ENCODE data around the gene GREB1.

The GREB1 gene

DNA sequence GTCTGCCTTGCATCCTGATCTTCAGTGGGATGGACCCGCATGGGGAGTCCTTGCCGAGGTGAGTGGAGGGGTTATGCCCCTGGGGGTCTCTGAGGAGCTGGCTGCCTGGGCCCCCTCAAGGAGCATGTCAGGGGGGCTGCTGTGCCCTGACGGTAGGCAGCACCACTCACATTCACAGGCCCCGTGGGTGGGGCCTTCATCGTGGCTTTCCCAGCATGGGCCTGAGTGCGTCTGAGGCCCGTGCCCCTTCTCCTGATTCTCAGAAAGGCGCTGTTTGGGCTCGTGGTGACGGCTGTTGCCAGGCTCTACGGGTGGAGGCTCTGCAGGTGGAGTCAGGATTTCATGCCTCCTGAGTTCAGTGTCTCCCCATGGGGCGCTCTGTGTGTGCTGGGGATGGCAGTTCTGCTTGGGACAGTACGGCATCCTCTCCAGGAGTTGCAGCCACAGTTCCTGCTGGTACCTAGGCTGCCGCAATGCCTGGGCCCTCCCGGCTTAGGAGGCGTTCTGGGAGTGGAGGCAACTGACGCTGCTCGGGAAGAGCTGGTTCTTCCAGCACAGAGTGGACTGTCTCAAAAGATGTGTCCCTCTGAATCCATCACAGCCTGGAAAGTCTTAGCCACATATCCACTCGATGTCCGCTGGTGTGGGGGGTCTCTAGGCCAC, 78.8 kb downstream of the GREB1 start:
- no peak for DNase-seq (ENCODE audit: low spot score)

DNA sequence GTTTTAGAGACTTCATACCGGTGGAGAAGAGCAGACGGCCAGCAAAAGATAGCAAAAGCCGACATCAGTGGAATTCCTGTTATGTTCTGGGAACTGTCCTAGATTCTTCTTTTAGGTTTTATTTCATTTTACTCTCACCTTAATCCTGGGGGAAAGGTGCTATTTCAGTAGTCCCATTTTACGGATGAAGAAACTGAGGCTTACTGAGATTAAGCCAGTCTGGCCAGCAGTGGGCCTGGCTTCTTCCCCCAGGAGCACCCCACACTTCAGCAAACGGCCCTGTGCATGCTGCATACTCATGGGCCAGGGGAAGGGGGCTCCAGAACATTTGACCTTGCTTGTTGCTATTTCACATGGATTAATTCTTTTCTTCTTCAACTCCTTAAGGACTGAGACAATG, 79.5 kb downstream of the GREB1 start:
- DNase-seq (ENCODE audit: low spot score): no peak

DNA sequence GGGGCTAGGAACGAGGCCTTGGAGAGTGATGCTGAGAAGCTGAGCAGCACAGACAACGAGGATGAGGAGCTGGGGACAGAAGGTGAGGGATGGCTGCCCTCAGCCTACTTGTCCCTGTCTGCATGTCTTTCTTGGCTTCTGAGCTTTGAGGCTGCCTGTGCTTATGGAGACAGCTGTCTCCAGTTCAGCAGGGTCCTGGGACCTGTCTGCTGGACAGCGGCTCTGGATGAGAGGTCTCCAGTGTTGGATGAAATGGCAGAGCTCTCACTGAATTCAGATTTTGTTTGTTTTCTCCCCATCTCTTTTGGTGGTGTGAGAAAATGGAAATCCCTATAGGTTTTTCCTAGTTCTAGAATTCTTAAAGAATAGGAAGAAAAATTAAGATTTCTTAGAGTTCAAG, 81.4 kb downstream of the GREB1 start:
- no peak for DNase-seq (ENCODE audit: low spot score)

DNA sequence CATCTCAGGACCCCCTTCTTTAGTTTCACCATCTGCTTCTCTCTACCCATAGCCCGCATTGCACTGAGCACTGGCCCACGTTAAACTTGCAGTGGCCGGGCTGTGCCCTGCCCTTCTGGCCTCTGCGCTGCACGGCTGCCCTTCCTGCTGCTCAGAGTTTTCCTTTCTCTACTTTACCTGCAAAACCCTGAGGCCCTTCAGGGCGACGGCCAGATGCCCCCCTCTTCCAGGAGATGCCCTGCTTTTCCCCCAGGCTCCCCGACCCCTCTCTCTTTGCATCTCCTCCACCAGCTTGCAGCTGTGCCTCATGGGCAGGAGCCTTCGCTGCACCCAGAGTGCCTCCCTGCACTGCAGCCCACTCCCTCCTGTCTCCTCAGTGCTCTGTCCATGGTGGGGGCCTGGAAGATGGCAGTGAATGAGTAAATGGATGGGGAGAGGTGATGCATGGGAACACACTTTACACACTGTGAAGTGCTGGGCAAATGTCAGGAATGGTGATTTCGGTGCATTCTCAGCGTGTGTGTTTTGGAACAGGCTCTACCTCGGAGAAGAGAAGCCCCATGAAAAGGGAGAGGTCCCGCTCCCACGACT, 82.3 kb downstream of the GREB1 start:
- DNase-seq (ENCODE audit: low spot score): no peak

DNA sequence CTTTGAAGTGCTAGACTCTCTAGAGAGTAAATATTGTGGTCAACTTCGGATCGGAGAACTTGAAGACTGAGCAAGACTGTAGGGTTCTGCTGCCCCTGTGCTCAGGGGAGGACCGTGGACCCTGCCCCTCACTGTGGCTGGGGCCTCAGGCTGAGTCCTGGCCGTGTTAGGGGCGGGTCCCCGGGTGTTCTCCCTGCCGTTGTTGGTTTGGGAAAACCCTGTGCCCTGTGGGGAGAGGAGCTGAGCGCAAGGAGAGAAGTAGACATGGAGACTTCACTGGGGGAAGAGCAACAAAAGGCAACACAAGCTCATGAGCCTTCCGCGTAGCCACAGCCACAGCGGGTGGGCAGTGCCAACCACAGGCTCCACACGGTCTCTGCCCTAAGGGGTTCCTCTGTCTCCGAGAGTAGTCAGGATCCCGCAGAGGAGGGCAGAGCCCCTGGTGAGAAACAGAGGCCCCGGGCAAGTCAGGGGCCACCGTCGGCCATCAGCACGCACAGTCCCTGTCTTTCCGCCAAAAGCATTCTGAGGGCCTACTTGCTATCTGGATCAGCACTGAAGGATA, 83.1 kb downstream of the GREB1 start:
- DNase-seq (ENCODE audit: low spot score): no peak

DNA sequence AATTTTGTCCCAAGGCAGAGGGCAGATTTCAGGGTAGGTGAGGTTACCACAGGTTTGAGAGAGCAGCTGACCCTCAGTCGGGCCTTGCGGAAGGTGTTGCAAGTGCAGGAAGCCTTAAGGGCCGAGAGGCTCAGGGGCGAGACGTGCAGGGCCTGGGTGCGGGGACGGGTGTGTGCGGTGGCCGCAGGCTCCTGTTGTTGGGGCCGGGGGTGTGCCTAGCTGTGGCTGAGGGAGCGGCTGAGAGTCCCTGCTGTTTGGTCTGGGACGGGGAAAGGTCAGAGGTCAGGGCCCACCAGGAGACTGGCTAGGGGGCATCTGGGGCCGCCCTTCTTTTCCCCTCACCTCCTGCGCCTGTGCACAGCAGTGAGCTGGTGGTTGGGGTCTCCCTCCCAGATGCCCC, 83.7 kb downstream of the GREB1 start:
- DNase-seq (ENCODE audit: low spot score): no peak

DNA sequence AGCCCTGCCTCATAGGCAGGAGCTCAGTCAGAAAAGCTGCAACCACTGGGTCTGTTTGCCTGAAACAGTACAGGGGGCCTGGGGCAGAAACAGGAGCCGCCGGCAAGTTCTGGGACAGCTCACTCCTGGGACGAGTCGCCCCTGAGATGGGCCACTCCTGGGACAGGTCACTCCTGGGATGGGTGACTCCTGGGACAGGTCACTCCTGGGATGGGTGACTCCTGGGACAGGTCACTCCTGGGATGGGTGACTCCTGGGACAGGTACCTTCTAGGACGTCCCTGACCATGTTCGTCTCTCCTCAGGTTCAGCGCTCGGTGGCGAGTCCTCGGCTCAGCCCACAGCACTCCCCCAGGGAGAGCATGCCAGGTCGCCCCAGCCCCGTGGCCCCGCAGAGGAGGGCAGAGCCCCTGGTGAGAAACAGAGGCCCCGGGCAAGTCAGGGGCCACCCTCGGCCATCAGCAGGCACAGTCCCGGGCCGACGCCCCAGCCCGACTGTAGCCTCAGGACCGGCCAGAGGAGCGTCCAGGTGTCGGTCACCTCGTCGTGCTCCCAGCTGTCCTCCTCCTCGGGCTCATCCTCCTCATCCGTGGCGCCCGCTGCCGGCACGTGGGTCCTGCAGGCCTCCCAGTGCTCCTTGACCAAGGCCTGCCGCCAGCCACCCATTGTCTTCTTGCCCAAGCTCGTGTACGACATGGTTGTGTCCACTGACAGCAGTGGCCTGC, 84.3 kb downstream of the GREB1 start:
- no peak for DNase-seq (ENCODE audit: low spot score)

DNA sequence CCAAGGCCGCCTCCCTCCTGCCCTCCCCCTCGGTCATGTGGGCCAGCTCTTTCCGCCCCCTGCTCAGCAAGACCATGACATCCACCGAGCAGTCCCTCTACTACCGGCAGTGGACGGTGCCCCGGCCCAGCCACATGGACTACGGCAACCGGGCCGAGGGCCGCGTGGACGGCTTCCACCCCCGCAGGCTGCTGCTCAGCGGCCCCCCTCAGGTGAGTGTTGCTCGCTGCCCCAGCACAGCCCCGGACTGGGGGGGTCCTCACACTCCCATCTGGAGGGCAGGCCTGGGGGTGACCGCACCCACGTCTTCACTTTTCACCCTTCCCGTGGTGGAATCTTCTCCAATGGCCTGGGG, 84.8 kb downstream of the GREB1 start:
- DNase-seq (ENCODE audit: low spot score): no peak

DNA sequence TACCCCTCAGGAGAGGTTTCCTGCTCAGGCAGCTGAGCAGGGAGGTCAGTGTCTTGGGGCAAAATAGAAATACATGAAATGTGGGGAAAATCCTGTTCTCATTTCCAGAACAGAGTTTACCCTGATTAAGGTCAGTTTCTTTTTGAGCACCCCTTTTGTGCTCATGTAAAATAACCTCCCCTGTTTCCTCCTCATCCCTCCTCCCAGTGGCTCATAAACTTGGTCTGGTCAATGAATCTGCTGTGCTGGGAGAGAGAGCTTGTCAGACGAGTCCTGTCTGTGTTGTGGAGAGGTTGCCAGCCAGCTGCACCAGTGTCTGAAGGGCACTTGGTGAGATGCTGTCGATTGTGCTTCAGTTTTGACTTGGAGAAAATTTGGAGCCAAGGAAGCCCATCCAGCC, 87.6 kb downstream of the GREB1 start:
- no peak for DNase-seq (ENCODE audit: low spot score)

DNA sequence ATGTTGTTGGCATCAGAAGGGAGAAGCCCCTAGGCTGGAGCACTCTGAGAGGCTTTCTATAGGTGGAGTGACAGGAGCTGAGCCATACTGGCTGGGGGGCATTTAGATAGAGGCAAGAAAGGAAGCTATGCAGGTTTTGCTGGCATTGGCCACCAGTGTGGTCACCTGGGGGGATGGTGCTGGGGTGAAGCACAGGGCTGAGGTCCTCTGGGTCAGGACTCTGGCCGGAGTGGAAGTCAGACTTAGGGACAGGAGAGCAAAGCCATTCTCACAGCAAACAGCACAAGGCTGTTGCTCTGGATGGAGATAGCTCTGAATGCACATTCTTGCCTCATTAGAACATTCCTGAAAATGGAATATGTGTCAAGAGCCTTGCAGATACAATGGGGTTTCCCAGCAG, 88.8 kb downstream of the GREB1 start:
- DNase-seq (ENCODE audit: low spot score): no peak

DNA sequence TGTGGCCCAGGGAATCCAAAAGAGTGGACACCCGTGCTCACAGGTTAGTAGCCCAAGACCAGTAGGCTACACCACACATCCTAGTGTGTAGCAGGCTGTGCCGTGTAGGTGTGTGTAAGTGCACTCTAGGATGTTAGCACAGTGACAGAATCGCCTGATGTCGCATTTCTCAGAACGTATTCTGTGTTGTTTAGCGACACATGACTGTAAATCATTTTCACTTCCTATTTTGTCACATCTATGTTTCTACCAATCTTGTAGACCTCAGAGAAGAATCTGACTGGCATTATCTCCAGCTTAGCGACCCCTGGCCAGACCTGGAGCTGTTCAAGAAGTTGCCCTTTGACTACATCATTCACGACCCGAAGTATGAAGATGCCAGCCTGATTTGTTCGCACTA, 91.0 kb downstream of the GREB1 start:
- DNase-seq (ENCODE audit: low spot score): no peak

DNA sequence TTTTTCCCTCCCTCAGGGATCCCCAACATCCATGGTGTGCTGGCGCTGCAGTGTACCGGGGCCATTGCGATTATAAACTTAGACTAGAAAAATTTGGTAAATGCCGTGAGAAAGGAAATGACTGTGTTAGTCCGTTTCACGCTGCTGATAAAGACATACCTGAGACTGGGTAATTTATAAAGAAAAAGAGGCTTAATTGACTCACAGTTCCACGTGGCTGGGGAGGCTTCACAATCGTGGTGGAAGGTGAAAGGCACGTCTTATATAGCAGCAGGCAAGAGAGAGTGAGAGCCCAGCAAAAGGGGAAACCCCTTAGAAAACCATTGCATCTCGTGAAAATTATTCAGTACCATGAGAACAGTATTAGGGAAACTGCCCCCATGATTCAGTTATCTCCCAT, 91.8 kb downstream of the GREB1 start:
- DNase-seq (ENCODE audit: low spot score): no peak

DNA sequence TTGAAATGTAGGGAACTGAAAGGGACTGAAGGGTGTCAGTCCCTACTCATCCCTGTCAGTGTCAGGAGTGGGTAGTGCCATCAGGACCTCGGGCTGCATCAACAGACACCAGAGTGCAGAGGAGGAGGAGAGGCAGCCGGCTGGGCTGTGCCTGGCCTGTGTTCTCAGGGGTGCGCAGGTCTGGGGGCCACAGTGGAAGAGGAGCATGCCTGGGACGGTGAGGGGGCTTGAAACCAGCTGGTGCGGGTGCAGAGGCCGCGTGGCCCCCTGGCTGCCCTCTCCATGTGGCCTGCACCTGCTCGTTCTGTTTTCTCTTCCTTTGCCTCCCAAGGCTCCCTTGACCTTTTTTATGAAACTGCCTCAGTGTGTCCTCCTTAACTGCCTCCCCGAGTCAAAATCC, 94.8 kb downstream of the GREB1 start:
- no peak for DNase-seq (ENCODE audit: low spot score)

DNA sequence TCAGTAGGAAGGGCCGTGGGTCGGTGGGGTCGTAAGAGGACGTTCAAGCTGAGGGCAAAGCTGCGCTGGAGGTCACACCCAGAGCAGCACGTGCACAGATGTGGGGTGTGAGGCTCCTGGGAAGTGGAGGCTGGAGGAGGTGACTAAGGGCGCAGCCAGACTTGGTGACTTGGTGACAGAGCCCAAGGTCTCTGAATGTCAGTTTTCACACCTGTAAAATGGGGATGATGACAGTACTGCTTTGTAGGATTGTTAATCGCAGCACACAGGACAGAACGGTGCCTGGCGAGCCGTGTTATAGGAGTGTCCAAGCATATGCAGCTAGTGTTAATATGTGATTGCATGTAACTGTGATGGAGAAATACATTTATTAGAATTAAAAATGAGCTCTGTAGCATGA, 95.4 kb downstream of the GREB1 start:
- no peak for DNase-seq (ENCODE audit: low spot score)

DNA sequence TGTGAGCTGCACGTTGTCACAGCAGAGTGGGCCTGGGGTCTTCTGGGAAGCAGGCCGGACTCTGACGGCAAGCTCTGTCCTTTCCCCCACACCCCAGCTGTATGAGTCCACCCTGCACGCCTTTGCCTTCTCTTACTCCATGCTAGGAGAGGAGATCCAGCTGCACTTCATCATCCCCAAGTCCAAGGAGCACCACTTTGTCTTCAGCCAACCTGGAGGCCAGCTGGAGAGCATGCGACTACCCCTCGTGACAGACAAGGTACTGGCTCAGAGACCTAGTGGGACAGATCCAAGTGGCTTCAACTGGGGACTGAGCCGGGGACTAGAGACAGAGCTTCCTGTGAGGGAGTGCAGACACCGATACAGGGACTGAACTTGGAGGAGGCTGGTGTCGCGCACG, 96.0 kb downstream of the GREB1 start:
- no peak for DNase-seq (ENCODE audit: low spot score)

DNA sequence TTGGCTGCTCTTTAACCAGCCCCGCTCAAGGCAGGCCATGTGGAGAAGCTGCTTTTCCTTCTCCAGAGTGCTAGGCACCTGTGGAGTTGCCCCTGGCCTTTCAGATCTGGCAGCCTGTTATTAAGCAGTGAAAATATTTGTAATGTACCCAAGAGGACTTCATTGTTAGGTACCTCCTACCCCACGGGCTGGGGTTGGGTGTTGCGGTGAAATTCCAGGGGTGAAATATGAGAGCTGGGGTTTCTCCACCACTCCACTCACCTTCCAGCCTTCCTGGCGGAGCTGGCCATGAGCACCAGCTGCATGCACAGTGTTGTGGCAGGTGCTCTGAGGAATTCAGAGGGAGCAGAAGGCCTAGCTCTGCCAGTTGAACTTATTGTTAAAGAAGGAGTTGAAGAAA, 97.0 kb downstream of the GREB1 start:
- no peak for DNase-seq (ENCODE audit: low spot score)

DNA sequence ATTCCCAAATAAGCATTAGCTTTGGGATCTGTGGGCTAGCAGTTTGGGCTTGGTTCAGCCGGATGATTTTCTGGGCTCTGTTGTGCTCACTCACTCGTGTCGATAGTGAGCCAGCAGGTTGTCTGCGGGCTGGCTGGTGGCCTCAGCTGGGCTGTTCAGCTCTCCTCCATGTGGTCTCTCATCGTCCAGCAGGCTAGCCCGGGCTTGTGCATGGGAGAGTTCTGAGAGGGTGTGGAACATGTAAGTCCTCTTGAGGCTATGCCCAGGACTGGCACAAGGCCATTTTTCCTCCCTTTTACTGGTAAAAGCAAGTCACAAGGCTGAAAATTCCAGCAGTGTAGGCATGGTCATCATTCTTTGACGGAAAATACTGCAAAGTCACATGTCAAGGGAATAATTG, 97.6 kb downstream of the GREB1 start:
- no peak for DNase-seq (ENCODE audit: low spot score)

DNA sequence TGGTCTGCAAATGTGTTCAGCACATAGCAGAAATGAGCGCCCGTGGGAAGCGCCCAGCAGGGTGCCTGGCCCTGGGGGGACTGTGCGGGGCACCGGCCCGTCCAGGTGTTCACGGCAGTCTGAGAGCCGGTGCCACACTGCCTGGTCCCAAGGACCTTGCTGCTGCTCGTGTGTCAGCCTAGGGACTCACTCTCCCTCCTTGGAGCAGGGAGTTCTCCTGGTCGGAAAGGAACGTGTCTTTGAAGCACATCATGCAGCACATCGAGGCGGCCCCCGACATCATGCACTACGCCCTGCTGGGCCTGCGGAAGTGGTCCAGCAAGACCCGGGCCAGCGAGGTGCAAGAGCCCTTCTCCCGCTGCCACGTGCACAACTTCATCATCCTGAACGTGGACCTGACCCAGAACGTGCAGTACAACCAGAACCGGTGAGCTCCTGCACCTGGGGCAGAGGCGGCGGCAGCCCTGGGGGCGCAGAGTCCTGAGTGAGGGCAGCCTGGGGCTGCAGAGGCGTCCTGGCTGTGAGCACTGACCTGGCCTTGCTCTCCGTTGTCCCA, 100.2 kb downstream of the GREB1 start:
- DNase-seq (ENCODE audit: low spot score): no peak

DNA sequence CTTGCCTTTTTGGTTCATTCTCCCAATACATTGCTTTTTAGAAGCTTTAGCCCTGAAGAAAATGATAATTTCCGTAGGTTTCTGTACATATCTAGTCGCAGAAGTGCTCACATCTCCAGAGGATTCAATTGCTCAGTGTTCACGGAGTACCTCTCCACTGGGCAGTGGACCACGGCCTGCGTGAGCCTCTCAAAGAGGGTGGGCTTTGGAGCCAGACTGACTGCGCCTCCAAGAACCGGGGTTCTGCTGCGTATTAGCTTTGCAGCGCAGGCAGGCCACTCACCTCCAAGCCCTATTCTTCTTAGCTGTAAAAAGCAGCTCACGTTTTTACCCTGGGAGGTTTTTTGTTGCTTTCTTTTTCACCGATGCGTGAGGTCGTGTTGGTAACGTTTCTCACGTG, 100.7 kb downstream of the GREB1 start:
- DNase-seq (ENCODE audit: low spot score): no peak

DNA sequence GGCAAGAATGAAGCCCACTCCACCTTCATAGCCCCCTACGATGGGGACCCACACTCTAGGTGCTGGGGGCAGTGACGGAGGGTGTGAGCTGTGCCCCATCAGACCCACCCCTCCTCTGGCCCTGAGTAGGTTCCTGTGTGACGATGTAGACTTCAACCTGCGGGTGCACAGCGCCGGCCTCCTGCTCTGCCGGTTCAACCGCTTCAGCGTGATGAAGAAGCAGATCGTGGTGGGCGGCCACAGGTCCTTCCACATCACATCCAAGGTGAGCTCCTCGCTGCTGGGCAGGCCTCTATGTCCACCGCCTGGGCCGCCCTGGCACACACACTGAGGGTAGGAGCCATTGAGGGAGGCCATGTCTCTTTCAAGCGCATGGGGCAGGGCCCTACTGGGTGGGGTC, 101.3 kb downstream of the GREB1 start:
- DNase-seq (ENCODE audit: low spot score): no peak

DNA sequence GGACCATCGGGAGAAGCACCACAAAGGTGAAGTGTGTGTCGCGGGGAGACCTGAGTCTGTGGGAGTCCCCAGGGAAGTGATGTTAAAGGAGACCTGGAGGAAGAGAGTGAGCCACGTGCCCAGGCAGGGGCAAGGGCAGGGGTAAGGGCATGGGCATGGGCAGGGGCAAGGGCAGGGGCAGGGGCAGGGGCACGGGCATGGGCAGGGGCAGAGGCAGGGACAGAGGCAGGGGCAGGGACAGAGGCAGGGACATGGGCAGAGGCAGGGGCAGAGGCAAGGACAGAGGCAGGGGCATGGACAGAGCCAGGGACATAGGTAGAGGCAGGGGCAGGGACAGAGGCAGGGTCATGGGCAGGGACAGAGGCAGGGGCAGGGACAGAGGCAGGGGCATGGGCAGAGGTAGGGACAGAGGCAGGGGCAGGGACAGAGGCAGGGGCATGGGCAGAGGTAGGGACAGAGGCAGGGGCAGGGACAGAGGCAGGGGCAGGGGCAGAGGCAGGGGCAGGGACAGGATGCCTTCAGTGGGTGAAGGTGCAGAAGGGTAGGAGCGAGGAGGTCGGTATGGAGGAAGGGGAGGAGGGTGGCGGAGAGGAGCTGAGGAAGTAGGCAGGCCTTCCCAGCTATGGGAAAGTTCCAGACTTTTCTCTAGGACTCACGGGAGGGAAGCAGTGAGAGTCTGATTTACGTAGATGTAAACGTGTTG, 102.9 kb downstream of the GREB1 start:
- DNase-seq (ENCODE audit: low spot score): no peak

DNA sequence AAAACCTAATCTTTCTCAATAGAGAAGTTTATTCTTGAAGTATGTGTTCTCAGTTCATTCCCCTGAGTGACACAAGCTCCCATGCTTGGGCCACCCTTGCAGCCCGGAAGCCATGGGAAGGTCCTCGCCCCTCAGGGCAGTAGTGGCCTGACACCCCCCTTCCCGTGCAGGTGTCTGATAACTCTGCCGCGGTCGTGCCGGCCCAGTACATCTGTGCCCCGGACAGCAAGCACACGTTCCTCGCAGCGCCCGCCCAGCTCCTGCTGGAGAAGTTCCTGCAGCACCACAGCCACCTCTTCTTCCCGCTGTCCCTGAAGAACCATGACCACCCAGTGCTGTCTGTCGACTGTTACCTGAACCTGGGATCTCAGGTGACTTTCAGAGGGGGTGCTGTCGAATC, 103.7 kb downstream of the GREB1 start:
- no peak for DNase-seq (ENCODE audit: low spot score)

DNA sequence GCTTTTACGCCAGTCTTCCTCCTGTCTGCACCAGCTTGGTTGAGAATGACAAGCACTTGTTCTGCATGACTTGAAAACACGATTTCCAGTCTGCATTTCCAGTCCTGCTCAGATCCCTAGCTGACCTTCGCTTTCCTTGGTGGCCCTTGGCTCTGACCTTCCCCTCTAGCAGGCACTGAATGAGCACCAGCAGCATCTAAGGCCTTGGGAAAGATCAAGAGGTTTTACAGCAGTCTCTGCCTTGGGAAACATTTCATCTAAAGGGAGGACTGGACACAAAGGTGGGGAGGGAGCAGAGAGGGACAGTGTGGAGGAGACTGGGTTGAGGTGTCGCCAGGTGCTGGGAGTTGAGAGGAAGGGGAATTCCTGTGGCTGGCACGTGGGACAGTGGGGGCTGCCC, 105.7 kb downstream of the GREB1 start:
- no peak for DNase-seq (ENCODE audit: low spot score)
